ENCODE data around the gene ATG9B. TPM values are rescaled to one million over a fixed set of nuclear protein-coding genes. Genes with fewer than 3 reads are reported as not detected.

Gene ATG9B
- polyA plus RNA-seq, 1 of the 3 experiments (the other 2 are of a cell fraction): 0.67 TPM

DNA sequence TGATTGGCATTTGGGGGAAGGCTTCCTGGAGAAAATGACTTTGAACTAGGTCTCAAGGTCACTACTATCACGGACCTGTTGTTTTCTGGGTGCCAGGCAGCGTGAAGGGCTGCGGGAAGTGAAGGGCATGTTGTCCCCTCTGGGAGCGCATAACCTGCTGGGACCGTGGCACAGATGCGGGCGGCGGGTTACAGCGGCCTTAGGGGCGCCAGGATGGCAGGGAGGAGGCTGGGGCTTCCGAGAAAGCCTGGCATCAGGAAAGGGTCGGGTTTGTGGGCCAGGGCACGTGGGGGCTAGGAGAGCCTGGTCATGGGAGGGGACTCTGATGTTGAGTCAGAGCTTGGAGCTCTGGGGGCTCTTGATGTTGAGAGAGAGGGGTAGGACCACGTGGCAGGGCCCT, 41.2 kb upstream of the ATG9B start:
- WGBS (ENCODE audit: low lambda C conversion rate): 95% methylated on average over 14 of the region's 14 CpGs
- H3K79me2 ChIP-seq (ENCODE audit: insufficient read depth): peaks cover 65% of the 10 kb centered on the region
- H3K27me3 ChIP-seq (ENCODE audit: insufficient read depth): no peaks in the 10 kb centered on the region
- H3K36me3 ChIP-seq (replicated peaks in 1 of 2; ENCODE audit: control insufficient read depth in 1 of 2, insufficient read depth in 2 of 2, low read length in 1 of 2): peaks cover 52 to 73% of the 10 kb centered on the region in 2 experiments
- H3K9ac ChIP-seq: no peak overlapping the region
- no peak overlapping the region for H2AFZ ChIP-seq (ENCODE audit: low read depth)
- no peaks in the 10 kb centered on the region for H3K9me2 ChIP-seq
- peaks cover 39% of the 10 kb centered on the region for H4K20me1 ChIP-seq (ENCODE audit: insufficient read depth)
- no peak for DNase-seq
- H3F3A ChIP-seq (replicated peaks; ENCODE audit: insufficient read depth): no peaks in the 10 kb centered on the region
- TF ChIP-seq NRF1 (IDR thresholded peaks at IDR 0.05; ENCODE audit: low read depth, low read length) (no peak), CHD2 (IDR thresholded peaks at IDR 0.05; ENCODE audit: low read length, partially characterized antibody) (no peak), JUND (IDR thresholded peaks at IDR 0.05) (no peak)
- POLR2A ChIA-PET: interaction anchor here (0.7 kb wide), 1 partner anchor 21 kb away, joined by 3 read pairs; no protein-coding TSS in a partner anchor
- no peak overlapping the region for H3K4me3 ChIP-seq (ENCODE audit: low read depth in 2 of 2, low read length in 1 of 2)
- no peak overlapping the region for H3K27ac ChIP-seq (ENCODE audit: low read depth in 2 of 2, low read length in 1 of 2)
- H3K4me1 ChIP-seq (ENCODE audit: control insufficient read depth in 1 of 2, insufficient read depth in 2 of 2, low read depth in 1 of 2, low read length in 1 of 2): peaks cover 14 to 19% of the 10 kb centered on the region in 2 experiments; a peak in 3 of 4 replicates
- no peaks in the 10 kb centered on the region for H3K9me3 ChIP-seq
- CTCF ChIA-PET: interaction anchor here (1.0 to 12.2 kb wide), 5 partner anchors 22 to 102 kb away, joined by 3 to 126 read pairs (median 4); no protein-coding TSS in a partner anchor
- no peak overlapping the region for H3K4me2 ChIP-seq

DNA sequence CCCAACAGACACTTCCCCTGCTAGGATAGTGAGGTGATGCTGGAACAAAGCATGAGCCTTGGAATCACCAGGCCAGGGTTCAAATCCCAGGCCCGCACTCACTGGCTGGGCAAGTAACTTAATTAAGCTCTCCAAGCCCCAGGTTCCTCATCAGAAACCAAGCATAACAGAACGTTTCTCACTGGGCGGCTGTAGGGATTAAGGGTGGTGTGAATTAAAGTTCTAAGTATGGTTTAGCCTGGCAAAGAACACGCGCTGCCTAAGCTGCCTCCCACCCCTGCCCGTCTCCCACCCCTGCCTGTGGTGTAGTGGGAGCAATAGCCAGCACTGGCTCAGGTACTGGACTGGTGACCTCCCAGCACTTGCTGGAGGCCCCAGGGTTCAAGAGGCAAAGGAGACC, 40.7 kb upstream of the ATG9B start:
- no peak overlapping the region for H3K4me3 ChIP-seq (ENCODE audit: low read depth in 2 of 2, low read length in 1 of 2)
- no peak overlapping the region for H3K4me2 ChIP-seq
- H3K79me2 ChIP-seq (ENCODE audit: insufficient read depth): peaks cover 70% of the 10 kb centered on the region
- peaks cover 14 to 22% of the 10 kb centered on the region in 2 experiments; a peak in 3 of 4 replicates for H3K4me1 ChIP-seq (ENCODE audit: control insufficient read depth in 1 of 2, insufficient read depth in 2 of 2, low read depth in 1 of 2, low read length in 1 of 2)
- no peaks in the 10 kb centered on the region for H3K9me3 ChIP-seq
- DNase-seq: no peak
- POLR2A ChIA-PET: no interaction called here
- no peaks in the 10 kb centered on the region for H3F3A ChIP-seq (replicated peaks; ENCODE audit: insufficient read depth)
- no peaks in the 10 kb centered on the region for H3K9me2 ChIP-seq
- H3K27me3 ChIP-seq (ENCODE audit: insufficient read depth): no peaks in the 10 kb centered on the region
- H3K27ac ChIP-seq (ENCODE audit: low read depth in 2 of 2, low read length in 1 of 2): no peak overlapping the region
- peaks cover 52 to 68% of the 10 kb centered on the region in 2 experiments for H3K36me3 ChIP-seq (replicated peaks in 1 of 2; ENCODE audit: control insufficient read depth in 1 of 2, insufficient read depth in 2 of 2, low read length in 1 of 2)
- no peak overlapping the region for H3K9ac ChIP-seq
- CTCF ChIA-PET: interaction anchor here (1.3 to 12.2 kb wide), 3 partner anchors 22 to 47 kb away, joined by 3 to 126 read pairs (median 4); no protein-coding TSS in a partner anchor
- H4K20me1 ChIP-seq (ENCODE audit: insufficient read depth): peaks cover 40% of the 10 kb centered on the region
- WGBS (ENCODE audit: low lambda C conversion rate): 92% methylated on average over 6 of the region's 6 CpGs
- no peak overlapping the region for H2AFZ ChIP-seq (ENCODE audit: low read depth)
- TF ChIP-seq, protein P1, sequence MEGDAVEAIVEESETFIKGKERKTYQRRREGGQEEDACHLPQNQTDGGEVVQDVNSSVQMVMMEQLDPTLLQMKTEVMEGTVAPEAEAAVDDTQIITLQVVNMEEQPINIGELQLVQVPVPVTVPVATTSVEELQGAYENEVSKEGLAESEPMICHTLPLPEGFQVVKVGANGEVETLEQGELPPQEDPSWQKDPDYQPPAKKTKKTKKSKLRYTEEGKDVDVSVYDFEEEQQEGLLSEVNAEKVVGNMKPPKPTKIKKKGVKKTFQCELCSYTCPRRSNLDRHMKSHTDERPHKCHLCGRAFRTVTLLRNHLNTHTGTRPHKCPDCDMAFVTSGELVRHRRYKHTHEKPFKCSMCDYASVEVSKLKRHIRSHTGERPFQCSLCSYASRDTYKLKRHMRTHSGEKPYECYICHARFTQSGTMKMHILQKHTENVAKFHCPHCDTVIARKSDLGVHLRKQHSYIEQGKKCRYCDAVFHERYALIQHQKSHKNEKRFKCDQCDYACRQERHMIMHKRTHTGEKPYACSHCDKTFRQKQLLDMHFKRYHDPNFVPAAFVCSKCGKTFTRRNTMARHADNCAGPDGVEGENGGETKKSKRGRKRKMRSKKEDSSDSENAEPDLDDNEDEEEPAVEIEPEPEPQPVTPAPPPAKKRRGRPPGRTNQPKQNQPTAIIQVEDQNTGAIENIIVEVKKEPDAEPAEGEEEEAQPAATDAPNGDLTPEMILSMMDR (IDR thresholded peaks at IDR 0.05): no peak
- no peak for TF ChIP-seq SMC3 (IDR thresholded peaks at IDR 0.05; ENCODE audit: low read depth, low read length)
- TF ChIP-seq NFIC (IDR thresholded peaks at IDR 0.05; ENCODE audit: borderline replicate concordance): no peak
- TF ChIP-seq TCF12 (IDR thresholded peaks at IDR 0.05): no peak
- TF ChIP-seq, protein P2, sequence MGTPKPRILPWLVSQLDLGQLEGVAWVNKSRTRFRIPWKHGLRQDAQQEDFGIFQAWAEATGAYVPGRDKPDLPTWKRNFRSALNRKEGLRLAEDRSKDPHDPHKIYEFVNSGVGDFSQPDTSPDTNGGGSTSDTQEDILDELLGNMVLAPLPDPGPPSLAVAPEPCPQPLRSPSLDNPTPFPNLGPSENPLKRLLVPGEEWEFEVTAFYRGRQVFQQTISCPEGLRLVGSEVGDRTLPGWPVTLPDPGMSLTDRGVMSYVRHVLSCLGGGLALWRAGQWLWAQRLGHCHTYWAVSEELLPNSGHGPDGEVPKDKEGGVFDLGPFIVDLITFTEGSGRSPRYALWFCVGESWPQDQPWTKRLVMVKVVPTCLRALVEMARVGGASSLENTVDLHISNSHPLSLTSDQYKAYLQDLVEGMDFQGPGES (IDR thresholded peaks at IDR 0.05; ENCODE audit: low read depth, low read length): no peak
- no peak for TF ChIP-seq EZH2phosphoT487 (IDR thresholded peaks at IDR 0.05; ENCODE audit: borderline replicate concordance, low read depth)
- TF ChIP-seq, protein P3, sequence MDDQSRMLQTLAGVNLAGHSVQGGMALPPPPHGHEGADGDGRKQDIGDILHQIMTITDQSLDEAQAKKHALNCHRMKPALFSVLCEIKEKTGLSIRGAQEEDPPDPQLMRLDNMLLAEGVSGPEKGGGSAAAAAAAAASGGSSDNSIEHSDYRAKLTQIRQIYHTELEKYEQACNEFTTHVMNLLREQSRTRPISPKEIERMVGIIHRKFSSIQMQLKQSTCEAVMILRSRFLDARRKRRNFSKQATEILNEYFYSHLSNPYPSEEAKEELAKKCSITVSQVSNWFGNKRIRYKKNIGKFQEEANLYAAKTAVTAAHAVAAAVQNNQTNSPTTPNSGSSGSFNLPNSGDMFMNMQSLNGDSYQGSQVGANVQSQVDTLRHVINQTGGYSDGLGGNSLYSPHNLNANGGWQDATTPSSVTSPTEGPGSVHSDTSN (IDR thresholded peaks at IDR 0.05): no peak
- TF ChIP-seq, protein P4, sequence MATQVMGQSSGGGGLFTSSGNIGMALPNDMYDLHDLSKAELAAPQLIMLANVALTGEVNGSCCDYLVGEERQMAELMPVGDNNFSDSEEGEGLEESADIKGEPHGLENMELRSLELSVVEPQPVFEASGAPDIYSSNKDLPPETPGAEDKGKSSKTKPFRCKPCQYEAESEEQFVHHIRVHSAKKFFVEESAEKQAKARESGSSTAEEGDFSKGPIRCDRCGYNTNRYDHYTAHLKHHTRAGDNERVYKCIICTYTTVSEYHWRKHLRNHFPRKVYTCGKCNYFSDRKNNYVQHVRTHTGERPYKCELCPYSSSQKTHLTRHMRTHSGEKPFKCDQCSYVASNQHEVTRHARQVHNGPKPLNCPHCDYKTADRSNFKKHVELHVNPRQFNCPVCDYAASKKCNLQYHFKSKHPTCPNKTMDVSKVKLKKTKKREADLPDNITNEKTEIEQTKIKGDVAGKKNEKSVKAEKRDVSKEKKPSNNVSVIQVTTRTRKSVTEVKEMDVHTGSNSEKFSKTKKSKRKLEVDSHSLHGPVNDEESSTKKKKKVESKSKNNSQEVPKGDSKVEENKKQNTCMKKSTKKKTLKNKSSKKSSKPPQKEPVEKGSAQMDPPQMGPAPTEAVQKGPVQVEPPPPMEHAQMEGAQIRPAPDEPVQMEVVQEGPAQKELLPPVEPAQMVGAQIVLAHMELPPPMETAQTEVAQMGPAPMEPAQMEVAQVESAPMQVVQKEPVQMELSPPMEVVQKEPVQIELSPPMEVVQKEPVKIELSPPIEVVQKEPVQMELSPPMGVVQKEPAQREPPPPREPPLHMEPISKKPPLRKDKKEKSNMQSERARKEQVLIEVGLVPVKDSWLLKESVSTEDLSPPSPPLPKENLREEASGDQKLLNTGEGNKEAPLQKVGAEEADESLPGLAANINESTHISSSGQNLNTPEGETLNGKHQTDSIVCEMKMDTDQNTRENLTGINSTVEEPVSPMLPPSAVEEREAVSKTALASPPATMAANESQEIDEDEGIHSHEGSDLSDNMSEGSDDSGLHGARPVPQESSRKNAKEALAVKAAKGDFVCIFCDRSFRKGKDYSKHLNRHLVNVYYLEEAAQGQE (IDR thresholded peaks at IDR 0.05; ENCODE audit: low read depth, low read length): no peak
- TF ChIP-seq YY1 (IDR thresholded peaks at IDR 0.05; ENCODE audit: low read depth): no peak
- no peak for TF ChIP-seq FOXM1 (IDR thresholded peaks at IDR 0.05; ENCODE audit: low read depth)
- no peak for TF ChIP-seq POLR2AphosphoS5 (IDR thresholded peaks at IDR 0.05; ENCODE audit: low read depth, low read length)
- no peak for TF ChIP-seq CHD2 (IDR thresholded peaks at IDR 0.05; ENCODE audit: low read length, partially characterized antibody)
- TF ChIP-seq FOSL2 (IDR thresholded peaks at IDR 0.05; ENCODE audit: borderline replicate concordance, low read depth): no peak
- TF ChIP-seq RAD21 (IDR thresholded peaks at IDR 0.05; ENCODE audit: low read length): no peak
- no peak for TF ChIP-seq JUND (IDR thresholded peaks at IDR 0.05)
- TF ChIP-seq SIN3A (IDR thresholded peaks at IDR 0.05; ENCODE audit: borderline replicate concordance, low read depth, low read length): no peak
- TF ChIP-seq NRF1 (IDR thresholded peaks at IDR 0.05; ENCODE audit: low read depth, low read length): no peak
